ENCODE data around the gene C7orf33.

DNA sequence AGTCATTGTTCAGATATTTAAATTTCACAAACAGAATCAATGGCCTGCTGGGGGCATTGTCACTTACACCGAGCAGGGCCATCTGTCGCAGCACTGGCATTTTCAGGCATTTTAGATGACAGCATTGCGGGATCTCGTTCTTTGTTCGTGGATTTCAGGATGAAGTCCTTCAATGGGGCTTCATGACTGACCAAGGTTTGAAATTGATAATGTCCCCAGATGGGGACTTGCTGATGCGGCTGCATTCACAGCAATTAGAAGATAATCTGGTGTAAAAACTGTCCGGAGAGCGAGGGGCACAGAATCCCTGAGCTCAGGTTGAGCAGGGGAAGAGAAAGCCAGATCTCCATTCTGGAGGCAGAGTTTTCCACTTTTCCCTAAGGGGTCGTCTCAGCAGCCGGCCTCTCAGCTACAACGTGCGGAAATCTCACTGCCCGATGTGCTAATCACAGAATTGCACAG lies 1.9 kb upstream of the C7orf33 start:
- TF ChIP-seq, protein P1, sequence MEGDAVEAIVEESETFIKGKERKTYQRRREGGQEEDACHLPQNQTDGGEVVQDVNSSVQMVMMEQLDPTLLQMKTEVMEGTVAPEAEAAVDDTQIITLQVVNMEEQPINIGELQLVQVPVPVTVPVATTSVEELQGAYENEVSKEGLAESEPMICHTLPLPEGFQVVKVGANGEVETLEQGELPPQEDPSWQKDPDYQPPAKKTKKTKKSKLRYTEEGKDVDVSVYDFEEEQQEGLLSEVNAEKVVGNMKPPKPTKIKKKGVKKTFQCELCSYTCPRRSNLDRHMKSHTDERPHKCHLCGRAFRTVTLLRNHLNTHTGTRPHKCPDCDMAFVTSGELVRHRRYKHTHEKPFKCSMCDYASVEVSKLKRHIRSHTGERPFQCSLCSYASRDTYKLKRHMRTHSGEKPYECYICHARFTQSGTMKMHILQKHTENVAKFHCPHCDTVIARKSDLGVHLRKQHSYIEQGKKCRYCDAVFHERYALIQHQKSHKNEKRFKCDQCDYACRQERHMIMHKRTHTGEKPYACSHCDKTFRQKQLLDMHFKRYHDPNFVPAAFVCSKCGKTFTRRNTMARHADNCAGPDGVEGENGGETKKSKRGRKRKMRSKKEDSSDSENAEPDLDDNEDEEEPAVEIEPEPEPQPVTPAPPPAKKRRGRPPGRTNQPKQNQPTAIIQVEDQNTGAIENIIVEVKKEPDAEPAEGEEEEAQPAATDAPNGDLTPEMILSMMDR (conservative IDR thresholded peaks at IDR 0.05; ENCODE audit: low read length), result no peak
- no peak for TF ChIP-seq EZH2phosphoT487 (IDR thresholded peaks at IDR 0.05; ENCODE audit: borderline replicate concordance, low read depth, low read length)
